H1 (cell line): Measurements from ENCODE around the gene KRTAP19-6. TPM values are rescaled to one million over a fixed set of nuclear protein-coding genes. Genes with fewer than 3 reads are reported as not detected.

Source experiments
- CTCF ChIA-PET: fragments of 300-600 bp; sonication (Branson Sonifier 250); formaldehyde crosslinking; loops from one replicate; lab custom pipeline; 2021; ENCODE audit not compliant: partially characterized antibody; lab: Charles Lee
- POLR2A ChIA-PET: fragments of 300-600 bp; sonication (Branson Sonifier 250); formaldehyde crosslinking; loops from one replicate; lab custom pipeline; 2021; ENCODE audit warnings: inconsistent platforms; ENCODE audit not compliant: partially characterized antibody; lab: Charles Lee
- DNase-seq, 2 experiments: peaks; one replicate each; pipeline versions ENCODE4 v3.0.0 to v3.0.0-alpha.2; 2010 to 2022; ENCODE audit warnings: low spot score in 2 of 2, low read depth in 1 of 2, mixed read lengths in 1 of 2
- FAIRE-seq: peaks from 2 replicates; lab custom pipeline; 2011; peaks lifted over from hg19 to GRCh38; lab: Jason Lieb, UNC
- H2AFZ ChIP-seq: 2 replicates; pipeline ENCODE4 v1.8.1; 2012; ENCODE audit warnings: low read length, inconsistent platforms
- H2AK5ac ChIP-seq: 2 replicates; pipeline ENCODE4 v1.6.1; 2013; ENCODE audit warnings: low read depth, low read length
- H2BK120ac ChIP-seq: replicated peaks from 2 replicates; pipeline ENCODE3; 2013; ENCODE audit warnings: low read depth, low read length, inconsistent platforms
- H2BK12ac ChIP-seq: 2 replicates; pipeline ENCODE4 v1.6.1; 2013; ENCODE audit warnings: low read depth, low read length
- H2BK15ac ChIP-seq: 2 replicates; pipeline ENCODE4 v1.6.1; 2013; ENCODE audit warnings: low read length
- H2BK20ac ChIP-seq: 2 replicates; pipeline ENCODE4 v1.6.1; 2013; ENCODE audit warnings: low read length
- H2BK5ac ChIP-seq: 2 replicates; pipeline ENCODE4 v1.6.1; 2013; ENCODE audit warnings: low read depth, low read length
- H3K14ac ChIP-seq: 2 replicates; pipeline ENCODE4 v1.6.1; 2013; ENCODE audit warnings: inconsistent platforms; ENCODE audit not compliant: insufficient read length
- H3K18ac ChIP-seq: 2 replicates; pipeline ENCODE4 v1.6.1; 2013; ENCODE audit warnings: low read length; ENCODE audit errors: extremely low read depth
- H3K23ac ChIP-seq: 2 replicates; pipeline ENCODE4 v1.6.1; 2013; ENCODE audit warnings: inconsistent platforms; ENCODE audit not compliant: insufficient read length
- H3K23me2 ChIP-seq: 2 replicates; pipeline ENCODE4 v1.6.1; 2013; ENCODE audit warnings: low read depth, low read length
- H3K27ac ChIP-seq: 2 replicates; pipeline ENCODE4 v1.6.1; 2011; ENCODE audit warnings: low read depth, low read length, inconsistent platforms
- H3K27me3 ChIP-seq, 4 experiments: replicated peaks in 1 of 4; 1 replicate in 1 of 4; 2 replicates in 3 of 4; pipeline versions ENCODE4 v1.6.1 to v1.8.1; 2011 to 2013; ENCODE audit warnings: low read length in 3 of 4, mild to moderate bottlenecking in 3 of 4, inconsistent platforms in 2 of 4, mixed read lengths in 2 of 4, moderate library complexity in 1 of 4; ENCODE audit not compliant: control insufficient read depth in 3 of 4, insufficient read depth in 3 of 4; ENCODE audit errors: extremely low read depth in 1 of 4
- H3K36me3 ChIP-seq, 4 experiments: 2 replicates each; pipeline versions ENCODE4 v1.6.1 to v1.8.1; 2011 to 2013; ENCODE audit warnings: mild to moderate bottlenecking in 4 of 4, low read length in 3 of 4, moderate library complexity in 2 of 4, control low read depth in 1 of 4, inconsistent platforms in 1 of 4; ENCODE audit not compliant: insufficient read depth in 4 of 4, control insufficient read depth in 2 of 4
- H3K4ac ChIP-seq: replicated peaks from 2 replicates; pipeline ENCODE3; 2013; ENCODE audit warnings: low read length, low read depth, mixed read lengths, inconsistent platforms; ENCODE audit not compliant: insufficient read length
- H3K4me1 ChIP-seq, 4 experiments: replicated peaks in 1 of 4; 1 replicate in 1 of 4; 2 replicates in 3 of 4; pipeline versions ENCODE4 v1.6.1 to v1.8.1; 2011 to 2013; ENCODE audit warnings: low read length in 3 of 4, inconsistent platforms in 2 of 4, mixed read lengths in 1 of 4; ENCODE audit not compliant: insufficient read depth in 4 of 4, control insufficient read depth in 3 of 4
- H3K4me2 ChIP-seq, 2 experiments: 2 replicates each; pipeline versions ENCODE4 v1.6.1 to v1.8.1; 2011 to 2013; ENCODE audit warnings: low read depth in 2 of 2, low read length in 2 of 2, control low read depth in 1 of 2, inconsistent platforms in 1 of 2, mild to moderate bottlenecking in 1 of 2; ENCODE audit not compliant: insufficient read depth in 1 of 2
- H3K4me3 ChIP-seq, 4 experiments: fragments of 200-600, 300-600 bp in 1 of 4; sonication (generic), shearing (Covaris generic), sonication (Bioruptor Twin) in 1 of 4; 2 replicates each; pipeline versions ENCODE4 v1.5.1 to v1.8.1; 2011 to 2016; ENCODE audit warnings: low read length in 4 of 4, low read depth in 3 of 4, control low read depth in 2 of 4, inconsistent platforms in 2 of 4, mild to moderate bottlenecking in 2 of 4, mixed read lengths in 1 of 4, moderate library complexity in 1 of 4; ENCODE audit not compliant: insufficient read depth in 2 of 4; ENCODE audit errors: extremely low read depth in 1 of 4
- H3K56ac ChIP-seq: replicated peaks from 2 replicates; pipeline ENCODE3; 2013; ENCODE audit warnings: low read depth, mild to moderate bottlenecking, mixed read lengths, low read length, inconsistent platforms; ENCODE audit not compliant: insufficient read length
- H3K79me1 ChIP-seq: 2 replicates; pipeline ENCODE4 v1.6.1; 2013; ENCODE audit warnings: low read depth, low read length, control low read depth
- H3K79me2 ChIP-seq, 2 experiments: 2 replicates each; pipeline versions ENCODE4 v1.6.1 to v1.8.1; 2012 to 2013; ENCODE audit warnings: low read length in 2 of 2, mild to moderate bottlenecking in 2 of 2, inconsistent platforms in 1 of 2; ENCODE audit not compliant: insufficient read depth in 2 of 2, control insufficient read depth in 1 of 2
- H3K9ac ChIP-seq, 4 experiments: replicated peaks in 1 of 4; 1 replicate in 1 of 4; 2 replicates in 3 of 4; pipeline versions ENCODE4 v1.6.1 to v1.8.1; 2011 to 2013; ENCODE audit warnings: low read depth in 3 of 4, low read length in 3 of 4, control low read depth in 2 of 4, mild to moderate bottlenecking in 2 of 4, moderate library complexity in 2 of 4, inconsistent platforms in 1 of 4; ENCODE audit errors: extremely low read depth in 1 of 4
- H3K9me3 ChIP-seq, 2 experiments: 2 replicates each; pipeline versions ENCODE4 v1.6.1 to v1.8.1; 2012 to 2013; ENCODE audit warnings: mild to moderate bottlenecking in 2 of 2, moderate library complexity in 2 of 2, control low read depth in 1 of 2, inconsistent platforms in 1 of 2, low read depth in 1 of 2, low read length in 1 of 2, mixed read lengths in 1 of 2; ENCODE audit not compliant: insufficient read depth in 2 of 2
- H4K20me1 ChIP-seq, 2 experiments: replicated peaks in 1 of 2; 2 replicates each; pipeline versions ENCODE3 to v1.8.1; 2011 to 2013; ENCODE audit warnings: inconsistent platforms in 2 of 2, low read length in 2 of 2, mild to moderate bottlenecking in 1 of 2; ENCODE audit not compliant: insufficient read depth in 2 of 2, control insufficient read depth in 1 of 2
- H4K5ac ChIP-seq: 2 replicates; pipeline ENCODE4 v1.6.1; 2013; ENCODE audit warnings: low read length, low read depth, mixed read lengths, inconsistent platforms; ENCODE audit not compliant: insufficient read length
- H4K8ac ChIP-seq: 2 replicates; pipeline ENCODE4 v1.8.0; 2013; ENCODE audit warnings: mild to moderate bottlenecking, moderate library complexity, low read length, inconsistent platforms; ENCODE audit not compliant: insufficient read depth; ENCODE audit errors: extremely low read depth
- H4K91ac ChIP-seq: replicated peaks from 2 replicates; pipeline ENCODE3; 2013; ENCODE audit warnings: low read length, mixed read lengths, inconsistent platforms; ENCODE audit not compliant: insufficient read length
- BACH1 ChIP-seq: IDR thresholded peaks from 2 replicates; pipeline ENCODE4 v1.6.1; 2012; ENCODE audit warnings: low read length, improper control_type of control experiment
- JUND ChIP-seq: IDR thresholded peaks from 2 replicates; pipeline ENCODE4 v1.6.1; 2011; ENCODE audit warnings: mild to moderate bottlenecking, improper control_type of control experiment, low read length
- SAP30 ChIP-seq: fragments of 300-600 bp; sonication (generic); IDR thresholded peaks from 2 replicates; pipeline ENCODE4 v1.7.1; 2012; ENCODE audit warnings: low read length, moderate library complexity, mild to moderate bottlenecking, inconsistent platforms; ENCODE audit not compliant: insufficient read depth, insufficient replicate concordance
- SP1 ChIP-seq: IDR thresholded peaks from 2 replicates; pipeline ENCODE4 v1.6.1; 2011; ENCODE audit warnings: low read depth, low read length
- TEAD4 ChIP-seq: IDR thresholded peaks from 2 replicates; pipeline ENCODE4 v1.6.1; 2012; ENCODE audit warnings: low read depth, low read length, inconsistent platforms, mixed read lengths
- WGBS, 2 experiments: shearing (Covaris generic) in 1 of 2; methylation state at CpG; one replicate each; pipeline versions ENCODE4 v1.1.6 to v1.1.7; 2013 to 2015; ENCODE audit warnings: low lambda C conversion rate in 2 of 2, mixed read lengths in 2 of 2, inconsistent platforms in 1 of 2, low coverage in 1 of 2, missing lambda C conversion rate in 1 of 2; ENCODE audit not compliant: insufficient replicate concordance in 2 of 2, insufficient coverage in 1 of 2, insufficient read length in 1 of 2; ENCODE audit errors: extremely low coverage in 1 of 2, missing lambda C conversion rate in 1 of 2; 5-methylcytosine and 5-hydroxymethylcytosine counted together
- long read RNA-seq, 2 experiments: library from RNA in 1 of 2; library from capped mRNA in 1 of 2; stranded (forward); transcript quantifications; one replicate each; pipeline ENCODE4 v2.0.0, GENCODE V29; 2021; ENCODE audit warnings: inconsistent platforms in 1 of 2
- polyA minus RNA-seq, 3 experiments: library from RNA; depleted of rRNA, polyadenylated mRNA; stranded (reverse); fragments of >200 nt; gene quantifications; 1 replicate in 2 of 3; 2 replicates in 1 of 3; pipeline ENCODE4 v1.2.3, GENCODE V29; 2011
- polyA plus RNA-seq, 7 experiments: library from polyadenylated mRNA; depleted of rRNA in 3 of 7; stranded (reverse) in 5 of 7; unstranded in 2 of 7; fragments of >200 nt in 5 of 7; fragments of 200-250 nt in 2 of 7; gene quantifications; 1 replicate in 5 of 7; 2 replicates in 1 of 7; 4 replicates in 1 of 7; pipeline versions ENCODE4 v1.2.1 to v1.2.3, GENCODE V29; 2011 to 2013; ENCODE audit warnings: missing spikeins in 2 of 7, mixed read lengths in 2 of 7
- total RNA-seq: library from RNA; stranded (reverse); fragmentation: NEBNext Ultra II Directional; extraction: Animal tissue kit (Norgen Biotek cat#: 25700); gene quantifications from 2 replicates; pipeline ENCODE4 v1.2.1, GENCODE V29; 2021
- TF ChIP-seq, protein P1 (sequence below): IDR thresholded peaks from 2 replicates; pipeline ENCODE4 v1.6.1; 2012; ENCODE audit warnings: inconsistent platforms

KRTAP19-6 gene, protein sequence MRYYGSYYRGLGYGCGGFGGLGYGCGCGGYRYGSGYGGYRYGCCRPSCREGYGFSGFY
- not detected in 2 replicates for total RNA-seq
- not detected in 2 replicates for polyA plus RNA-seq (2011; rRNA removed)
- polyA plus RNA-seq (2011; cell fraction: cytosol; rRNA removed): not detected
- polyA plus RNA-seq (2011; cell fraction: nucleus; rRNA removed): not detected
- not detected in 4 replicates for polyA plus RNA-seq (2012, experiment 1 of 2)
- polyA plus RNA-seq (2012, experiment 2 of 2): not detected
- polyA plus RNA-seq (2013, experiment 1 of 2): not detected
- not detected for polyA plus RNA-seq (2013, experiment 2 of 2)
- not detected in 2 replicates for polyA minus RNA-seq (2011; rRNA and poly(A)+ RNA removed)
- not detected for polyA minus RNA-seq (2011; cell fraction: cytosol; rRNA and poly(A)+ RNA removed)
- not detected for polyA minus RNA-seq (2011; cell fraction: nucleus; rRNA and poly(A)+ RNA removed)
- long read RNA-seq, experiment 1: 0 reads
- long read RNA-seq, experiment 2: 0 reads

DNA sequence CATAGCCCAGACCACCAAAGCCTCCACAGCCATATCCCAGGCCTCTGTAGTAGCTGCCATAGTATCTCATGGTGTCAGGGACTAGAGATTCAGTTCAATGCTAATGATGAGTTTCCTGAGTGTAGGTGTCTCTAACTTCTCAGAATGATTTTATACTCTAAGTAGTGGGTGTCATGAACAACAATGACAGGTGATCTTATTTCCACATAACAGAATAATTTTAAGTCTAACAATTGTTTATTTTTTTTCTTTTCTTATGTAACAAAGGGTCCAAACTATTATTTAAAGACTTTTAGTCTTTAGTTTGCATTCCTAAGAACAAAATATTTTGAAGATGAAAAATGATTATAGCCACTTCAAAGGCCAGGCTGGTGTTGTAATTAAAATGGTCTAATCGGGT, at the start of gene KRTAP19-6:
TSS of gene KRTAP19-6 (minus strand) at position 101 of the 400 bp plus-strand sequence. CDS start at position 70, 31 bp downstream.
- H3K23me2 ChIP-seq: no peaks in the 10 kb centered on the region
- no peak for TF ChIP-seq SAP30
- TF ChIP-seq SP1: no peak
- TF ChIP-seq BACH1: no peak
- no peak for TF ChIP-seq JUND
- TF ChIP-seq, protein P1, sequence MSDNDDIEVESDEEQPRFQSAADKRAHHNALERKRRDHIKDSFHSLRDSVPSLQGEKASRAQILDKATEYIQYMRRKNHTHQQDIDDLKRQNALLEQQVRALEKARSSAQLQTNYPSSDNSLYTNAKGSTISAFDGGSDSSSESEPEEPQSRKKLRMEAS: no peak
- TF ChIP-seq TEAD4: no peak

More for the DNA sequence above, at the start of gene KRTAP19-6:
- Histone ChIP-seq H3K14ac (no peak within 1 kb of the TSS), H3K4me1 (no peaks in the 10 kb centered on the region), H4K5ac (no peak within 1 kb of the TSS), H3K27me3 (no peaks in the 10 kb centered on the region), H2BK20ac (no peak within 1 kb of the TSS), H3K23ac (no peak within 1 kb of the TSS), H2BK15ac (no peak within 1 kb of the TSS), H3K9ac (no peak within 1 kb of the TSS), H3K79me1 (no peaks in the 10 kb centered on the region), H3K18ac (no peak within 1 kb of the TSS), H3K4ac (no peak within 1 kb of the TSS), H3K27ac (no peak within 1 kb of the TSS), H3K36me3 (no peaks in the 10 kb centered on the region), H4K20me1 (no peaks in the 10 kb centered on the region), H2BK120ac (no peak within 1 kb of the TSS), H2BK12ac (no peak within 1 kb of the TSS), H3K9me3 (no peaks in the 10 kb centered on the region), H2BK5ac (no peak within 1 kb of the TSS), H3K79me2 (no peaks in the 10 kb centered on the region), H4K91ac (no peak within 1 kb of the TSS), H2AFZ (no peak within 1 kb of the TSS), H4K8ac (no peak within 1 kb of the TSS), H2AK5ac (no peak within 1 kb of the TSS), H3K4me2 (no peak within 1 kb of the TSS), H3K56ac (no peak within 1 kb of the TSS), H3K4me3 (no peak within 1 kb of the TSS)
- 88% methylated on average over 1 of the region's 1 CpG; no CpG with 5 or more reads in 1 of the 2 experiments for WGBS, 2 experiments
- DNase-seq (no peak), FAIRE-seq (no peak)
- CTCF ChIA-PET: no interaction called here
- POLR2A ChIA-PET: no interaction called here
